GM18508 (cell line): ENCODE results near the gene CPNE4.
"Not testable (repeated sequence)": the region's sequence is repeated elsewhere in the genome, so short reads cannot be mapped to it uniquely, and the experiment has no call there.

Experiments used
- ATAC-seq: cut with Tn5 transposase; IDR thresholded peaks from one replicate; pipeline ENCODE4 v1.9.1; 2021; ENCODE audit warnings: moderate number of reproducible peaks; ENCODE audit not compliant: insufficient read depth, unreplicated experiment

Gene CPNE4

GRCh38 chr3:131972091-131972490, 62.7 kb downstream of the CPNE4 start:
- no peak for ATAC-seq

GRCh38 chr3:131963442-131963841, 71.4 kb downstream of the CPNE4 start:
- not testable (repeated sequence) for ATAC-seq

- no peak for ATAC-seq
Measured at GRCh38 chr3:131962982-131963381, 71.8 kb downstream of the CPNE4 start.

GRCh38 chr3:131960324-131960723, 74.5 kb downstream of the CPNE4 start:
- ATAC-seq: no peak

- ATAC-seq: no peak
Measured at GRCh38 chr3:131957980-131958379, 76.8 kb downstream of the CPNE4 start.

GRCh38 chr3:131957511-131957910, 77.3 kb downstream of the CPNE4 start:
- ATAC-seq: no peak

GRCh38 chr3:131948806-131949205, 86.0 kb downstream of the CPNE4 start:
- no peak for ATAC-seq

GRCh38 chr3:131944676-131945075, 90.1 kb downstream of the CPNE4 start:
- ATAC-seq: no peak

- ATAC-seq: no peak
Measured at GRCh38 chr3:131933665-131934064, 101.1 kb downstream of the CPNE4 start.

GRCh38 chr3:131928593-131928992, 106.2 kb downstream of the CPNE4 start:
- no peak for ATAC-seq

GRCh38 chr3:131925571-131925970, 109.2 kb downstream of the CPNE4 start:
- ATAC-seq: no peak

GRCh38 chr3:131922356-131922755, 112.5 kb downstream of the CPNE4 start:
- ATAC-seq: no peak

GRCh38 chr3:131917006-131917405, 117.8 kb downstream of the CPNE4 start:
- ATAC-seq: no peak

GRCh38 chr3:131914090-131914691, 120.6 kb downstream of the CPNE4 start:
- no peak for ATAC-seq

- no peak for ATAC-seq
Measured at GRCh38 chr3:131912255-131912654, 122.6 kb downstream of the CPNE4 start.

GRCh38 chr3:131907796-131908195, 127.0 kb downstream of the CPNE4 start:
- no peak for ATAC-seq

GRCh38 chr3:131903988-131904415, 130.8 kb downstream of the CPNE4 start:
- no peak for ATAC-seq

- no peak for ATAC-seq
Measured at GRCh38 chr3:131901686-131902085, 133.1 kb downstream of the CPNE4 start.

- ATAC-seq: no peak
Measured at GRCh38 chr3:131900891-131901290, 133.9 kb downstream of the CPNE4 start.

GRCh38 chr3:131899021-131899420, 135.8 kb downstream of the CPNE4 start:
- ATAC-seq: no peak

- ATAC-seq: no peak
Measured at GRCh38 chr3:131898346-131898745, 136.5 kb downstream of the CPNE4 start.

- no peak for ATAC-seq
Measured at GRCh38 chr3:131896285-131896684, 138.5 kb downstream of the CPNE4 start.

GRCh38 chr3:131895766-131896165, 139.0 kb downstream of the CPNE4 start:
- no peak for ATAC-seq
